Colonic mucosa (tissue), 4 donors: ENCODE results near the gene ELF4. TPM values are rescaled to one million over a fixed set of nuclear protein-coding genes. Genes with fewer than 3 reads are reported as not detected.
"Not testable (repeated sequence)": the region's sequence is repeated elsewhere in the genome, so short reads cannot be mapped to it uniquely, and the experiment has no call there.

Experiments used
- DNase-seq: peaks from one replicate; pipeline ENCODE4 v3.0.0-alpha.2; 2020
- H3K27ac ChIP-seq: fragments of 200-600 bp; one replicate; pipeline ENCODE4 v1.8.0; 2021
- H3K27me3 ChIP-seq: fragments of 200-600 bp; one replicate; pipeline ENCODE4 v1.8.0; 2021
- H3K36me3 ChIP-seq: fragments of 200-600 bp; one replicate; pipeline ENCODE4 v1.8.0; 2021
- H3K4me1 ChIP-seq: fragments of 200-600 bp; one replicate; pipeline ENCODE4 v1.8.0; 2021; ENCODE audit warnings: mild to moderate bottlenecking
- H3K4me3 ChIP-seq: fragments of 200-600 bp; one replicate; pipeline ENCODE4 v1.8.0; 2021
- H3K9ac ChIP-seq, 2 donors: one replicate each; pipeline ENCODE4 v1.7.0; 2013; ENCODE audit warnings: control low read depth in 2 of 2, low read depth in 2 of 2, low read length in 2 of 2
- H3K9me3 ChIP-seq: fragments of 200-600 bp; one replicate; pipeline ENCODE4 v1.8.0; 2021
- intact Hi-C: fragments of 100-400 bp; cut with DNase I; formaldehyde crosslinking; loops from one replicate; pipeline ENCODE4 v1.14.1; 2022
- total RNA-seq, 2 donors: library from RNA; stranded (reverse); fragmentation: NEBNext Ultra II Directional in 1 of 2; extraction: Animal tissue kit (Norgen Biotek cat#: 25700) in 1 of 2; gene quantifications; one replicate each; pipeline ENCODE4 v1.2.1, GENCODE V29; 2021
- TF ChIP-seq, protein P1 (sequence below): fragments of 200-600 bp; IDR thresholded peaks from one replicate; pipeline ENCODE4 v1.8.0; 2022; ENCODE audit warnings: antibody characterized with exemption, mild to moderate bottlenecking
- donor health status: healthy.
- donor health status: DM: no; HTN: no; CAD: no.
- donor health status: DM: no; HTN: no; CAD: no.

The ELF4 gene
- total RNA-seq, 2 donors from 2014 or later = 30.6 to 42.4 TPM

DNA sequence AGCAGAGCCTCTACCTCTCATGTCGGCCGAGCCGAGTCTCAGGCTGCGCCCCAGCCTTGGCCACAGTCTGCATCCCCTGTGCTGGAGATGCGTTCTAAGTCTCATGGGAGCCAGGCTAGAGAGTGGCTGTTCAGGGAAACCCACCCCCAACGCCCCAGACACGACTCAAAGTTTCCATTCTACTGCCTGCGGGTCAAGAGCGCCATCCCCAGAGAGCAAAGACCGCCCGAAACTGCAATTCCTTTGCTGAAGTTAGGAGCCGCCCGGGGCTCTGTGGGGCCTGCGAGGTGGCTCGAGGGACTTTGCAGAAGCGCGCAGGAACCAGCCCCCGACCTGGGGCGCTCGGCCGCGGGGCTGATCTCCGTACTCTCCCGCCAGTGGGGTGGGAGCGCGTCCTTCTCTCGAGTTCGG lies 10.0 kb upstream of the ELF4 start:
- Histone ChIP-seq H3K9ac (no peak overlapping the region), H3K36me3 (no peaks in the 10 kb centered on the region), H3K27me3 (no peaks in the 10 kb centered on the region), H3K27ac (no peak overlapping the region), H3K4me1 (no peaks in the 10 kb centered on the region), H3K9me3 (no peaks in the 10 kb centered on the region), H3K4me3 (peak overlapping the region; percentile 11)
- no peak for DNase-seq
- TF ChIP-seq, protein P1, sequence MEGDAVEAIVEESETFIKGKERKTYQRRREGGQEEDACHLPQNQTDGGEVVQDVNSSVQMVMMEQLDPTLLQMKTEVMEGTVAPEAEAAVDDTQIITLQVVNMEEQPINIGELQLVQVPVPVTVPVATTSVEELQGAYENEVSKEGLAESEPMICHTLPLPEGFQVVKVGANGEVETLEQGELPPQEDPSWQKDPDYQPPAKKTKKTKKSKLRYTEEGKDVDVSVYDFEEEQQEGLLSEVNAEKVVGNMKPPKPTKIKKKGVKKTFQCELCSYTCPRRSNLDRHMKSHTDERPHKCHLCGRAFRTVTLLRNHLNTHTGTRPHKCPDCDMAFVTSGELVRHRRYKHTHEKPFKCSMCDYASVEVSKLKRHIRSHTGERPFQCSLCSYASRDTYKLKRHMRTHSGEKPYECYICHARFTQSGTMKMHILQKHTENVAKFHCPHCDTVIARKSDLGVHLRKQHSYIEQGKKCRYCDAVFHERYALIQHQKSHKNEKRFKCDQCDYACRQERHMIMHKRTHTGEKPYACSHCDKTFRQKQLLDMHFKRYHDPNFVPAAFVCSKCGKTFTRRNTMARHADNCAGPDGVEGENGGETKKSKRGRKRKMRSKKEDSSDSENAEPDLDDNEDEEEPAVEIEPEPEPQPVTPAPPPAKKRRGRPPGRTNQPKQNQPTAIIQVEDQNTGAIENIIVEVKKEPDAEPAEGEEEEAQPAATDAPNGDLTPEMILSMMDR = no peak
- intact Hi-C loops = no loop called here

DNA sequence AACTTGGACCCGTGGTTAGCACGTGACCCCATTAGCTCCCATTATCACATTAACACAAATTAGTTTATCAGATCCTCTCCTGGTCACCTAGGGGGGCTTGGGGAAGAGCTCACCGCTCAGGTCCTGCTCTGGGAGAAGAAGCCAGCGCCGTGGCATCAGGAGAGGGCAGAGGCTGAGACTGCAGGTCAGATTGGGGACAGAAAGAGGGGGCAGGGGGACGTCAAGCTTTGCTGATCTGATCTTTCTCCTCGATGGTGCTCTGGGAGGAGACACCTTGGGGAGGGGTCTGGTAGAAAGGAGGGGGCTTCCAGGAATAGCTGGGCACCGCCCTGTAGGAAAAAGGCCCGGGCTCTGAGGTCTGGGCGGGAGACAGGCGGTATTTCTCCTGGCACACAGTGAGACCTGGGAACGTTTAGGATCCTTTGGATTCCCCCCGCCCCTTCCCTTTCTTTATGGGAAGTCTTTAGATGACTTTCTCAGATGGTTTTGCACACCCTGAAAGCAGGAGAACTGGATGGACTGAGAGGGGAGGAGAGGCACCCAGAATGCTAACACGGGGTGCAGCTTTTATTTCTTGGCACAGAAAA lies 9.1 kb upstream of the ELF4 start:
- Histone ChIP-seq H3K27me3 (no peaks in the 10 kb centered on the region), H3K9ac (no peak overlapping the region), H3K36me3 (no peaks in the 10 kb centered on the region), H3K27ac (no peak overlapping the region), H3K4me1 (no peaks in the 10 kb centered on the region), H3K9me3 (no peaks in the 10 kb centered on the region), H3K4me3 (no peak overlapping the region)
- no peak for DNase-seq
- TF ChIP-seq, protein P1 = no peak
- intact Hi-C loops = loop anchor here (5.0 kb wide), 1 partner anchor 37 kb away; no protein-coding TSS in a partner anchor

DNA sequence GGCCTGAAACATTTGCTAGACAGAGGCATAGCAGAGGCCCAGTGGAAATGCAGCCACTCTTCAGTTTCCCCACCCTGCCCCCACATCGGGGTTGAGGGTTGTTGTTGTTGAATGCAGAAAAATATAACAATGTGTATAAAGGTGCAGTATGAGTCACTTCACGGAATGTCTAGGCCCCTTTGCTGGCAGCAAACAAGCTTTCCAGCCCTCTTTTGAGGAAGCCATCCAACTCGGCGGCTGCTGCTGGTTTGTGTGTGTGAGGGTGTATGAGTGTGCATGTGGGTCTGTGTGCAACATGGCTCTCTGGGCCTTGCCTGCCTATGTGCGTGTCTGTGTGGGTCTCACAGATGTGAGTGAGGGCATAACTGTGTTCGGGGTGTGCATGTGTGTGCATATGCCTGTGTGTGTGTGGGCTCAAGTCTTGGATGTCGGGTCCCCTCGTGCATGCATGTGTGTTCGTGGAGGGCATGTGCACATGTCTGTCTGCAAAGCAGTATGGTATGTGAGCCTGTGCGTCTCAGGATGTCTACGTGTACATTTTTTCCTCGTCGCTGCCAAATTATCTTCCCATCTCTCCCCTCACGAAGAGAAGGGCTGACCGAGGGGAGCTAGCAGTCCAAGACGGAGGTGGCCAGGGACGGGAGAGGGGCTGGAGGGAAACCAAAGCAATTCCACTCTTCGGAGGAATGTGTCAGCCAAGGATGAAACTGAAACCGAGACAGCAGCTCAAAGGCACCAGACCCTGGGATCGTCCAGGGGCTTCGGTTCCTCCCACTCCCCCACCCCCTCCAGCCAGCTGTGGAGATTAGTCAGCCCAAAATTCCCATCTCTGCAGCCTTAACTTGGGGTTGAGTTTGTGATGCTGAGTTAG lies 8.4 kb upstream of the ELF4 start:
- Histone ChIP-seq H3K4me3 (no peak overlapping the region), H3K9me3 (no peaks in the 10 kb centered on the region), H3K27ac (no peak overlapping the region), H3K27me3 (no peaks in the 10 kb centered on the region), H3K36me3 (no peaks in the 10 kb centered on the region), H3K4me1 (no peaks in the 10 kb centered on the region), H3K9ac (no peak overlapping the region)
- TF ChIP-seq, protein P1 = no peak
- no peak for DNase-seq
- intact Hi-C loops = loop anchor here (5.0 kb wide), 1 partner anchor 36 kb away; no protein-coding TSS in a partner anchor

DNA sequence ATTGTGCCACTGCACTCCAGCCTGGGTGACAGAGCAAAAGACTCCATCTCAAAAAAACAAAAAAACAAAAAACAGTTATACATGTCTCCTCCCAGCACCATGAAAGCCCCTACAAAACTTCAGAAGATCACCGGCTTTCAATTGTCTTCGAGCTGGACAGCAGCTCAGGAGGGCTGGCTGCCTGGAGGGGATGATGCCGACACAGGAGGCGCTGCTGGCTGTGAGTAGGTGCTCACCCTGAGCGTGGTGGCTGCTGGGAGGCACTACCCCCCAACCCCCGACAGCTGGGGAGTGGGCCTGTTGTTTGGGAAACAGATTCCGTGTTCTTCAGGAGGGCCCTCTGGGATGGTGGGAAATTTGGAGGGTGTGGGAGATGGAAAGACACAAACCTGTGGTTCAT lies 6.9 kb upstream of the ELF4 start:
- intact Hi-C loops = loop anchor here (5.0 kb wide), 1 partner anchor 35 kb away; no protein-coding TSS in a partner anchor
- TF ChIP-seq, protein P1 = no peak

DNA sequence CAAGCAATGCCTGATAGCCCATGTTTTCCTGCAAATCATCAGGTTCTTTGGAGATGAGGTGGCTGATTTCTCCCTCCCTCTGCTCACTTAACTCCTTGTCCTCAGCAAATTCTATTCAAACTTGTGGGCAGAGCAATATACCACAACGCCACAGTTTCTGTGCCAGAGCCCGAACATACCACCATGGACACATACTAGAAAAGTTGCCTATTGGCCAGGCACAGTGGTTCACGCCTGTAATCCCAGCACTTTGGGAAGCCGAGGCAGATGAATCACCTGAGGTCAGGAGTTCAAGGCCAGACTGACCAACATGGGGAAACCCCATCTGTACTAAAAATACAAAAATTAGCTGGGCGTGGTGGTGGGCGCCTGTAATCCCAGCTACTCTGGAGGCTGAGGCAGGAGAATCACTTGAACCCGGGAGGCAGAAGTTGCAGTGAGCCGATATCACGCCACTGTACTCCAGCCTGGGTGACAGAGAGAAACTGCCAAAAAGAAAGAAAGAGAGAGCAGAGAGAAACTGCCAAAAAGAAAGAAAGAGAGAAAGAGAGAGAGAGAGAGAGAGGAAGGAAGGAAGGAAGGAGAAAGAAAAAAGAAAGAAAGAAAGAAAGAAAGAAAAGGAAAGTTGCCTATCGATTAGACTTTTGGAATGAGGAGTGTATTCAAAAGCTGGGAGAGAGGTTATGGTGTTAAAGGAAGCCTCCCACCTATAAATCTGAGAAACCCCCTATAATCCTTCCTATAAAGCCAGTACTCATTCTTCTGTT lies 5.0 kb upstream of the ELF4 start:
- intact Hi-C loops = loop anchor here (5.0 kb wide), 1 partner anchor 33 kb away; no protein-coding TSS in a partner anchor
- H3K4me3 ChIP-seq, H3K27ac ChIP-seq: not testable (repeated sequence)

More for the DNA sequence above, 6.9 kb upstream of the ELF4 start:
- Histone ChIP-seq H3K4me3 (no peak overlapping the region), H3K9ac (no peak overlapping the region), H3K4me1 (no peaks in the 10 kb centered on the region), H3K9me3 (no peaks in the 10 kb centered on the region), H3K27ac (no peak overlapping the region), H3K27me3 (no peaks in the 10 kb centered on the region), H3K36me3 (no peaks in the 10 kb centered on the region)
- no peak for DNase-seq

More for the DNA sequence above, 5.0 kb upstream of the ELF4 start:
- not testable (repeated sequence) for H3K36me3 ChIP-seq, H3K4me1 ChIP-seq, H3K9ac ChIP-seq, H3K9me3 ChIP-seq, DNase-seq, H3K27me3 ChIP-seq
